ENCODE results near the gene TACR2.

DNA sequence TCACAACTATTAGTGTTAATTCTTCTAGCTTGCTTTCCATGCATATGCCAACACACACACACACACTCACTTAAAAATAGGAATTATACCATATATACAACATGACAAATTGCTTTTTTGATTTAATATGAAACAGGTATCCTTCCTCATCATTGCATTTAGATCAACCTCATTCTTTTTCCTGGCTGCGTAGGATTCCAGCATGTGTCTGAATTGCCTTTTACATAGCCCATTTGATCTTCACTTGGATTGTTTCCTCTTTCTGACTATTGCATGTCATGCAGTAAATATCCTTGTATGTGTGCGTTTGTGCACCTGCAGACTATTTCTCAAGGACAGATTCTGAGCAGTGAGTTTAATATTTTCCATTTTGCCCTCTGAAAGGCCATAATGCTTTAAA lies 28.2 kb downstream of the TACR2 start:
- TF ChIP-seq CTCF (IDR thresholded peaks at IDR 0.05) (no peak), POLR2AphosphoS5 (IDR thresholded peaks at IDR 0.05) (no peak)

Data from transverse colon (tissue), 4 donors.